ENCODE results near the gene FCGR3A. TPM values are rescaled to one million over a fixed set of nuclear protein-coding genes. Genes with fewer than 3 reads are reported as not detected.

The FCGR3A gene
- not detected in 2 replicates for total RNA-seq

DNA sequence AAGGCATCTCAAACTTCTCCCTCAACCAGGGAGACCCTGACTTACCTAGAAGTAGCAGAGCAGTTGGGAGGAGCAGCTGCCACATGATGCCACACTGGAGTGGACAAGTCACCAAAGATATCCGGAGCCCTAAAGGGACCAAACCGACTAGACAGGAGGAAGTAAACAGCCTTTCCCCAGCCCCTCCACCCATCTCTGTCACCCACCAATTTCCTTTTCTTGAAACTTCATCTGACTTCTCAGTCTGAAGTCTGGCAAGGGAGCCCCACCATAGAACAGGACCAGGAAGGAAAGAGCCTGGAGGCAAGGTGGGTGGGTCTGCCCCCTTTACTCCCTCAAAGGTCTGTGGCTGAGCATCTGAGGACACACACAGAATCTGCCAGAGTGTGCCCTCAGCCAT is at the start of gene FCGR3A:
TSS of gene FCGR3A (minus strand) at position 167 of the 400 bp plus-strand sequence. CDS start at position 85, 82 bp downstream.

GRCh38 chr1:161523817-161524741 is 25.5 kb downstream of the FCGR3A start, which contains the start of gene HSPA6:
Gene HSPA6, plus strand, starts transcription at chr1:161524540. Its CDS starts 119 bp downstream, at chr1:161524659.

Other genes with a start within 250 kb of the FCGR3A start
- gene MPZ, start 239.8 kb downstream of the FCGR3A start, total RNA-seq = 0.33 and 1.6 TPM in 2 replicates
- gene SDHC, start 235.4 kb downstream of the FCGR3A start, total RNA-seq = 19.6 and 61.5 TPM in 2 replicates
- gene CFAP126, start 181.9 kb downstream of the FCGR3A start, total RNA-seq = not detected in 2 replicates
- gene FCGR2A, start 44.4 kb downstream of the FCGR3A start, total RNA-seq = 0.39 TPM in 1 of 2 replicates, not detected in the other
- 0.22 and 0.39 TPM in 2 replicates for gene HSPA6, start 25.3 kb downstream of the FCGR3A start, total RNA-seq
- not detected in 2 replicates for gene FCGR3B, start 81.4 kb upstream of the FCGR3A start, total RNA-seq
- not detected in 2 replicates for gene FCGR2B, start 113.3 kb upstream of the FCGR3A start, total RNA-seq
- gene FCRLA, start 157.4 kb upstream of the FCGR3A start, total RNA-seq = not detected in 2 replicates
- 0.79 and 1.1 TPM in 2 replicates for gene FCRLB, start 171.7 kb upstream of the FCGR3A start, total RNA-seq
- gene DUSP12, start 200.0 kb upstream of the FCGR3A start, total RNA-seq = 28.8 and 29.4 TPM in 2 replicates
- gene ATF6, start 216.5 kb upstream of the FCGR3A start, total RNA-seq = 18.8 and 19.7 TPM in 2 replicates

Measured in placental epithelial cell (primary cell).